GM12878 (cell line): Measurements from ENCODE around the gene FSTL4. TPM values are rescaled to one million over a fixed set of nuclear protein-coding genes. Genes with fewer than 3 reads are reported as not detected.

Experiments
- ATAC-seq: fragments of 200-7000 bp; cut with Tn5 transposase; 3 replicates; pipeline ENCODE4 v1.9.1; 2020; ENCODE audit warnings: mild to moderate bottlenecking, moderate library complexity
- BruUV-seq: library from RNA; stranded (reverse); fragments of 400-500 nt; replicated peaks from 2 replicates; lab custom pipeline; 2021; lab: Mats Ljungman, UMichigan
- CTCF ChIA-PET: fragments of 300-600 bp; sonication (Branson Sonifier 250); formaldehyde crosslinking; extraction: SDS; loops from one replicate; lab custom pipeline; 2021; ENCODE audit warnings: inconsistent platforms; lab: Yijun Ruan, JAX
- POLR2A ChIA-PET: fragments of 350-600 bp; formaldehyde crosslinking; extraction: SDS; loops from one replicate; lab custom pipeline; 2021; ENCODE audit warnings: inconsistent platforms; lab: Charles Lee
- RAD21 ChIA-PET: fragments of 300-600 bp; sonication (Branson Sonifier 250); formaldehyde crosslinking; loops from one replicate; lab custom pipeline; 2023; ENCODE audit warnings: antibody characterized with exemption; ENCODE audit not compliant: unreplicated experiment; lab: Charles Lee
- SMC1A ChIA-PET: fragments of 300-600 bp; sonication (Branson Sonifier 250); formaldehyde crosslinking; loops from one replicate; lab custom pipeline; 2023; ENCODE audit not compliant: unreplicated experiment, uncharacterized antibody; lab: Charles Lee
- DNase-seq: peaks from one replicate; pipeline ENCODE4 v3.0.0-alpha.2; 2011; ENCODE audit warnings: low read depth, low spot score
- FAIRE-seq: peaks from 3 replicates; lab custom pipeline; 2011; peaks lifted over from hg19 to GRCh38; lab: Jason Lieb, UNC
- H2AFZ ChIP-seq: 2 replicates; pipeline ENCODE4 v1.6.0; 2011; ENCODE audit warnings: low read depth, low read length, control low read depth; ENCODE audit not compliant: control insufficient read depth
- H3K27ac ChIP-seq: 2 replicates; pipeline ENCODE4 v1.5.1; 2011; ENCODE audit warnings: control low read depth; ENCODE audit not compliant: control insufficient read depth, insufficient read depth
- H3K27me3 ChIP-seq, 2 experiments: replicated peaks in 1 of 2; 2 replicates each; pipeline versions ENCODE4 v1.6.0 to v1.6.1; 2011; ENCODE audit warnings: low read length in 1 of 2; ENCODE audit not compliant: control insufficient read depth in 2 of 2, insufficient read depth in 2 of 2
- H3K36me3 ChIP-seq, 2 experiments: 2 replicates each; pipeline ENCODE4 v1.5.1; 2011; ENCODE audit warnings: low read length in 1 of 2; ENCODE audit not compliant: control insufficient read depth in 2 of 2, insufficient read depth in 2 of 2
- H3K4me1 ChIP-seq: 2 replicates; pipeline ENCODE4 v1.6.1; 2011; ENCODE audit warnings: mild to moderate bottlenecking, low read length, moderate library complexity, mixed read lengths; ENCODE audit not compliant: control insufficient read depth, insufficient read depth
- H3K4me2 ChIP-seq: 2 replicates; pipeline ENCODE4 v1.6.0; 2011; ENCODE audit warnings: control low read depth; ENCODE audit not compliant: control insufficient read depth, insufficient read depth
- H3K4me3 ChIP-seq: fragments of 200-600 bp; sonication (generic); 2 replicates; pipeline ENCODE4 v1.5.1; 2016
- H3K79me2 ChIP-seq: 2 replicates; pipeline ENCODE4 v1.6.0; 2011; ENCODE audit warnings: low read length; ENCODE audit not compliant: control insufficient read depth, insufficient read depth
- H3K9ac ChIP-seq: 2 replicates; pipeline ENCODE4 v1.8.0; 2011; ENCODE audit warnings: low read length, control low read depth, mixed read lengths; ENCODE audit not compliant: control insufficient read depth, insufficient read depth
- H3K9me3 ChIP-seq: replicated peaks from 3 replicates; pipeline ENCODE4 v1.5.1; 2011; ENCODE audit warnings: mild to moderate bottlenecking, low read length; ENCODE audit not compliant: control insufficient read depth, insufficient read depth
- H4K20me1 ChIP-seq: 2 replicates; pipeline ENCODE4 v1.6.0; 2011; ENCODE audit not compliant: control insufficient read depth, insufficient read depth
- CTCF ChIP-seq, 3 experiments: IDR thresholded peaks in 2 of 3; conservative IDR thresholded peaks in 1 of 3; 2 replicates each; pipeline ENCODE4 v1.5.1; 2011; ENCODE audit warnings: low read depth in 3 of 3, low read length in 3 of 3, mild to moderate bottlenecking in 3 of 3, control low read depth in 2 of 3, moderate library complexity in 2 of 3, inconsistent platforms in 1 of 3, mixed read lengths in 1 of 3; ENCODE audit not compliant: control insufficient read depth in 2 of 3, insufficient read depth in 1 of 3; ENCODE audit errors: extremely low read depth in 1 of 3
- DPF2 ChIP-seq: fragments of 450-650 bp; IDR thresholded peaks from 2 replicates; pipeline ENCODE4 v1.6.1; 2017; ENCODE audit warnings: mild to moderate bottlenecking
- MAX ChIP-seq: IDR thresholded peaks from 2 replicates; pipeline ENCODE4 v1.6.1; 2012; ENCODE audit warnings: low read depth, low read length, improper control_type of control experiment
- MTA3 ChIP-seq: IDR thresholded peaks from 2 replicates; pipeline ENCODE4 v1.6.1; 2012; ENCODE audit warnings: low read length, inconsistent platforms, borderline replicate concordance
- MYB ChIP-seq: fragments of 150-350 bp; IDR thresholded peaks from 2 replicates; pipeline ENCODE4 v1.6.1; 2014; ENCODE audit warnings: mild to moderate bottlenecking, low read depth, low read length, borderline replicate concordance
- NFYA ChIP-seq: IDR thresholded peaks from 2 replicates; pipeline ENCODE4 v1.6.1; 2011; ENCODE audit warnings: low read depth, mild to moderate bottlenecking, low read length, improper control_type of control experiment, borderline replicate concordance
- POLR2AphosphoS5 ChIP-seq: IDR thresholded peaks from 2 replicates; pipeline ENCODE4 v1.6.1; 2011; ENCODE audit warnings: mild to moderate bottlenecking, low read length, inconsistent platforms
- SIX5 ChIP-seq: IDR thresholded peaks from 2 replicates; pipeline ENCODE4 v1.6.1; 2011; ENCODE audit warnings: mild to moderate bottlenecking, low read depth, low read length, moderate library complexity; ENCODE audit not compliant: severe bottlenecking
- STAT1 ChIP-seq: fragments of 450-650 bp; conservative IDR thresholded peaks from 2 replicates; pipeline ENCODE4 v1.6.1; 2014; ENCODE audit warnings: antibody characterized with exemption, mild to moderate bottlenecking
- TCF3 ChIP-seq: IDR thresholded peaks from 2 replicates; pipeline ENCODE4 v1.6.1; 2012; ENCODE audit warnings: low read depth, mild to moderate bottlenecking, low read length, borderline replicate concordance; ENCODE audit not compliant: insufficient read depth
- ZBTB4 ChIP-seq: fragments of 450-650 bp; formaldehyde crosslinking; IDR thresholded peaks from 2 replicates; pipeline ENCODE4 v1.4.0; 2022; ENCODE audit warnings: mild to moderate bottlenecking, moderate library complexity
- WGBS: methylation state at CpG from one replicate; pipeline ENCODE4 v1.1.6; 2016; ENCODE audit warnings: low lambda C conversion rate; ENCODE audit not compliant: insufficient replicate concordance, insufficient coverage; ENCODE audit errors: missing lambda C conversion rate; 5-methylcytosine and 5-hydroxymethylcytosine counted together
- in situ Hi-C: fragments of 300-500 bp; cut with MboI; formaldehyde crosslinking; loops from 9 replicates; pipeline ENCODE4 v1.14.3; 2018; ENCODE audit warnings: mixed read lengths
- intact Hi-C: fragments of 100-400 bp; cut with micrococcal nuclease; formaldehyde crosslinking; loops from one replicate; pipeline ENCODE4 v1.14.2; 2022; ENCODE audit not compliant: unreplicated experiment
- polyA plus RNA-seq, 11 experiments: library from polyadenylated mRNA; depleted of rRNA in 4 of 11; unstranded in 6 of 11; stranded (reverse) in 5 of 11; fragments of >200 nt; fragmentation: Nextera tagmentation in 4 of 11; fragmentation: Illumina TruSeq in 1 of 11; extraction: Ambion mirVana in 4 of 11; extraction: Trizol in 1 of 11; gene quantifications; 1 replicate in 1 of 11; 2 replicates in 10 of 11; pipeline versions ENCODE4 v1.2.1 to v1.2.3, GENCODE V29; 2011 to 2016; ENCODE audit warnings: inconsistent platforms in 2 of 11, missing spikeins in 2 of 11, low read depth in 1 of 11
- total RNA-seq, 4 experiments: library from RNA; depleted of rRNA in 3 of 4; stranded (reverse); fragments of >200 nt in 3 of 4; fragmentation: Illumina TruSeq in 1 of 4; extraction: Trizol in 1 of 4; gene quantifications; 2 replicates each; pipeline versions ENCODE4 v1.2.1 to v1.2.3, GENCODE V29; 2013 to 2021
- TF ChIP-seq, protein P1 (sequence below): fragments of 450-650 bp; IDR thresholded peaks from 2 replicates; pipeline ENCODE4 v1.6.1; 2017; ENCODE audit warnings: borderline replicate concordance
- TF ChIP-seq, protein P2 (sequence below): IDR thresholded peaks from 2 replicates; pipeline ENCODE4 v1.6.1; 2012; ENCODE audit warnings: low read depth, low read length, improper control_type of control experiment

Gene FSTL4
- total and polyA plus RNA-seq, 10 of the 15 experiments (the other 5 are each of a cell fraction or from before 2014, with no cell fraction given), result 0.01 to 0.79 (median 0.21) TPM; not detected in 6

DNA sequence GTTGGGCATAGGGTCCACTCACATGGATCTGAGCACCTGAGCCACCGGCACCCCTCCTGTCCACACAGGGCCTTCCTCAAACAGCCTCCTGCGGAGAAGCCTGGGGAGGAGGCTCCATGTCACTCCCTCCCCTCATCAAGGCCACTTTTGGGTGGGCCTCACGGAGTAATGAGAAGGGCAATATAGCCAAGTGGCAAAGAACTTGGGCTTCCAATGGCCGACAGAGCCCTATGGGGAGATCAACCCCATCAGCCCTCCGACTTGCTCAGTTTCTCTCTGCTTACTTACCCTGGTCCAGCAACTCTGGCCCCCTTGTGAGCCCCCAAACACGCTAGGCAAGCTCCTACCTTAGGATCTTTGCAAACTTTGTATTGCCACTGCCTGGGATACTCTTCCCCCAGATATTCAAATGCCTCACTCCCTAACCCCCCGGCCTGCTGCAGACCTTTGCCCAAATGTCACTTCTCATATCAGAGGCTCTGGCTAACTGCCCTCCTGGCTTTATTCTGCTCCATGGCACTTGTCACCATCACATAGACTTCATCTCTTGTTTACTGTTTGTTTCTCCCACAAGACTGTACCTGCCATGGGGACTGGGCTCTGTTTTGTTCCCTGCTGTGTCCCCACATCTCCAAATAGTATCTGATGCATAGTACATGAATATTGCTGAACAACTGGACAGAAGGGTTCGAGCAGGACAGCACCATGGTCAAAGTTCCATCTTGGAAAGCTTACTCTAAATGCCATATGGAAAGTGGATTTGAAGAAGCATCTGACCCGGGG, 220.8 kb downstream of the FSTL4 start:
- Histone ChIP-seq H3K4me2 (no peak overlapping the region), H3K4me1 (peaks cover 3% of the 10 kb centered on the region), H3K9me3 (no peaks in the 10 kb centered on the region), H3K79me2 (no peaks in the 10 kb centered on the region), H3K36me3 (no peaks in the 10 kb centered on the region), H3K27me3 (peaks cover 0 to 2% of the 10 kb centered on the region in 2 experiments; a peak in 1 of 4 replicates), H3K4me3 (no peak overlapping the region), H4K20me1 (no peaks in the 10 kb centered on the region), H3K9ac (no peak overlapping the region), H2AFZ (no peak overlapping the region), H3K27ac (no peak overlapping the region)
- RAD21 ChIA-PET, result no interaction called here
- no peak for DNase-seq
- no TSS peak for BruUV-seq
- 28% methylated on average over 9 of the region's 9 CpGs for WGBS
- intact Hi-C loops, result no loop called here
- in situ Hi-C loops, result no loop called here
- FAIRE-seq, result no peak
- POLR2A ChIA-PET, result no interaction called here
- ATAC-seq, result no peak
- CTCF ChIA-PET, result interaction anchor here (1.0 kb wide), 1 partner anchor 22 kb away, joined by 3 read pairs; no protein-coding TSS in a partner anchor
- SMC1A ChIA-PET, result no interaction called here
- TF ChIP-seq, protein P1, sequence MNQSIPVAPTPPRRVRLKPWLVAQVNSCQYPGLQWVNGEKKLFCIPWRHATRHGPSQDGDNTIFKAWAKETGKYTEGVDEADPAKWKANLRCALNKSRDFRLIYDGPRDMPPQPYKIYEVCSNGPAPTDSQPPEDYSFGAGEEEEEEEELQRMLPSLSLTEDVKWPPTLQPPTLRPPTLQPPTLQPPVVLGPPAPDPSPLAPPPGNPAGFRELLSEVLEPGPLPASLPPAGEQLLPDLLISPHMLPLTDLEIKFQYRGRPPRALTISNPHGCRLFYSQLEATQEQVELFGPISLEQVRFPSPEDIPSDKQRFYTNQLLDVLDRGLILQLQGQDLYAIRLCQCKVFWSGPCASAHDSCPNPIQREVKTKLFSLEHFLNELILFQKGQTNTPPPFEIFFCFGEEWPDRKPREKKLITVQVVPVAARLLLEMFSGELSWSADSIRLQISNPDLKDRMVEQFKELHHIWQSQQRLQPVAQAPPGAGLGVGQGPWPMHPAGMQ, result no peak
- no peak for TF ChIP-seq STAT1
- no peak for TF ChIP-seq CTCF (IDR thresholded peaks at IDR 0.05 in 2 of 3, conservative IDR thresholded peaks at IDR 0.05 in 1 of 3; ENCODE audit: control insufficient read depth in 2 of 3, extremely low read depth in 1 of 3, insufficient read depth in 1 of 3, low read depth in 3 of 3, low read length in 3 of 3)
- TF ChIP-seq, protein P2, sequence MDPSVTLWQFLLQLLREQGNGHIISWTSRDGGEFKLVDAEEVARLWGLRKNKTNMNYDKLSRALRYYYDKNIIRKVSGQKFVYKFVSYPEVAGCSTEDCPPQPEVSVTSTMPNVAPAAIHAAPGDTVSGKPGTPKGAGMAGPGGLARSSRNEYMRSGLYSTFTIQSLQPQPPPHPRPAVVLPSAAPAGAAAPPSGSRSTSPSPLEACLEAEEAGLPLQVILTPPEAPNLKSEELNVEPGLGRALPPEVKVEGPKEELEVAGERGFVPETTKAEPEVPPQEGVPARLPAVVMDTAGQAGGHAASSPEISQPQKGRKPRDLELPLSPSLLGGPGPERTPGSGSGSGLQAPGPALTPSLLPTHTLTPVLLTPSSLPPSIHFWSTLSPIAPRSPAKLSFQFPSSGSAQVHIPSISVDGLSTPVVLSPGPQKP, result no peak
- TF ChIP-seq NFYA, result no peak
- TF ChIP-seq MYB, result no peak
- TF ChIP-seq MTA3, result no peak
- TF ChIP-seq MAX, result no peak
- TF ChIP-seq SIX5, result no peak
- TF ChIP-seq ZBTB4 (CRISPR knock-in tag), result no peak
- TF ChIP-seq POLR2AphosphoS5, result no peak
- TF ChIP-seq DPF2, result no peak
- no peak for TF ChIP-seq TCF3
